ENCODE measurements around the gene DLGAP1. TPM values are rescaled to one million over a fixed set of nuclear protein-coding genes. Genes with fewer than 3 reads are reported as not detected.

Gene DLGAP1
- total RNA-seq, 1 experiment from 2014 or later: 23.2 TPM

DNA sequence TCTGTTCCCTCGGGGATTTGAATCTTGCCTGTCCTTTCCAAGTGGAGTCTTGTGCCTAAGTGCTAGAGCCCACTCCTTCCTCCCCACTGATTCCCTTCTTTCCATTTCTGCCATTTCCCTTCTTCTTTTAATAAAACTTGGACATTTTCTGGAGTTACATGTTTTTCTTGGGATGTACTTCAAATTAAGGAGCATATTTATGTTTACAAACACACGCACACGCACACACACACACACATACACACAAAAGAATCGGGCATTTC is 850.9 kb downstream of the DLGAP1 start:
- Histone ChIP-seq H4K91ac (ENCODE audit: insufficient read length, low read depth, low read length) (no peak overlapping the region), H2BK15ac (ENCODE audit: low read depth, low read length) (no peak overlapping the region), H3K56ac (ENCODE audit: insufficient read length, low read depth, low read length) (peak overlapping the region; percentile 63), H4K20me1 (ENCODE audit: control insufficient read depth, insufficient read depth, insufficient read length) (no peaks in the 10 kb centered on the region), H2BK120ac (ENCODE audit: low read depth, low read length, poor library complexity, severe bottlenecking) (no peak overlapping the region), H3K23me2 (ENCODE audit: insufficient read length, low read depth, low read length, poor library complexity, severe bottlenecking) (peaks cover 12% of the 10 kb centered on the region), H3K9me3 (ENCODE audit: control insufficient read depth, low read depth, low read length) (no peaks in the 10 kb centered on the region), H2BK5ac (ENCODE audit: insufficient read length, low read length) (no peak overlapping the region), H3K4ac (ENCODE audit: low read depth, low read length) (no peak overlapping the region), H2BK20ac (ENCODE audit: low read depth, low read length, poor library complexity, severe bottlenecking) (no peak overlapping the region), H3K79me2 (ENCODE audit: insufficient read depth, low read length) (no peaks in the 10 kb centered on the region; the same call in 1 of the 2 replicates), H3K23ac (ENCODE audit: insufficient read length, low read depth, low read length) (no peak overlapping the region), H3K14ac (ENCODE audit: insufficient read depth, low read length) (no peak overlapping the region), H3K18ac (ENCODE audit: insufficient read length, low read depth, low read length) (peak overlapping the region; percentile 28), H3K79me1 (ENCODE audit: insufficient read depth, low read depth, low read length, poor library complexity, severe bottlenecking) (no peaks in the 10 kb centered on the region), H4K8ac (replicated peaks; ENCODE audit: insufficient read length, low read depth, low read length) (no peak overlapping the region), H3K27me3 (ENCODE audit: insufficient read depth, low read length) (no peaks in the 10 kb centered on the region), H3K27ac (ENCODE audit: insufficient read length, low read depth, low read length) (peak overlapping the region; percentile 97), H2AFZ (ENCODE audit: low read length) (no peak overlapping the region), H3K4me1 (ENCODE audit: insufficient read depth, low read length) (0 out of 2 replicates have a peak, but pooled peaks cover 2% of the 10 kb centered on the region), H3K4me2 (ENCODE audit: insufficient read depth, insufficient read length, low read length) (peak overlapping the region; percentile 86), H2BK12ac (ENCODE audit: insufficient read length, low read depth, low read length) (no peak overlapping the region), H3K9ac (ENCODE audit: extremely low read depth, insufficient read length, low read length) (peak overlapping the region; percentile 90), H2AK5ac (ENCODE audit: insufficient read length, low read length) (no peak overlapping the region), H4K5ac (ENCODE audit: insufficient read length, low read depth, low read length) (no peak overlapping the region), H3T11ph (ENCODE audit: low read length) (no peak overlapping the region)
- no peak for DNase-seq
- no peaks in the 10 kb centered on the region for H3K9me3 Mint-ChIP-seq
- H3K4me3 Mint-ChIP-seq: no peak overlapping the region
- peaks cover 17 to 25% (median 19%) of the 10 kb centered on the region in 3 experiments for H3K36me3 Mint-ChIP-seq (ENCODE audit: insufficient read depth in 1 of 3, low read depth in 3 of 3)
- TF ChIP-seq, protein P1, sequence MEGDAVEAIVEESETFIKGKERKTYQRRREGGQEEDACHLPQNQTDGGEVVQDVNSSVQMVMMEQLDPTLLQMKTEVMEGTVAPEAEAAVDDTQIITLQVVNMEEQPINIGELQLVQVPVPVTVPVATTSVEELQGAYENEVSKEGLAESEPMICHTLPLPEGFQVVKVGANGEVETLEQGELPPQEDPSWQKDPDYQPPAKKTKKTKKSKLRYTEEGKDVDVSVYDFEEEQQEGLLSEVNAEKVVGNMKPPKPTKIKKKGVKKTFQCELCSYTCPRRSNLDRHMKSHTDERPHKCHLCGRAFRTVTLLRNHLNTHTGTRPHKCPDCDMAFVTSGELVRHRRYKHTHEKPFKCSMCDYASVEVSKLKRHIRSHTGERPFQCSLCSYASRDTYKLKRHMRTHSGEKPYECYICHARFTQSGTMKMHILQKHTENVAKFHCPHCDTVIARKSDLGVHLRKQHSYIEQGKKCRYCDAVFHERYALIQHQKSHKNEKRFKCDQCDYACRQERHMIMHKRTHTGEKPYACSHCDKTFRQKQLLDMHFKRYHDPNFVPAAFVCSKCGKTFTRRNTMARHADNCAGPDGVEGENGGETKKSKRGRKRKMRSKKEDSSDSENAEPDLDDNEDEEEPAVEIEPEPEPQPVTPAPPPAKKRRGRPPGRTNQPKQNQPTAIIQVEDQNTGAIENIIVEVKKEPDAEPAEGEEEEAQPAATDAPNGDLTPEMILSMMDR (conservative IDR thresholded peaks at IDR 0.05): no peak
- H3K27me3 Mint-ChIP-seq (ENCODE audit: low read depth): no peaks in the 10 kb centered on the region
- H3K27ac Mint-ChIP-seq: no peak overlapping the region
- H3K4me1 Mint-ChIP-seq: peaks cover 10 to 17% of the 10 kb centered on the region in 2 experiments
- WGBS (ENCODE audit: extremely low coverage, insufficient read length, low lambda C conversion rate): no CpG with 5 or more reads among the region's 4 CpGs
